C1 segment of cervical spinal cord (tissue), 14 donors: ENCODE data around the gene YTHDC1.
A peak's percentile ranks its signal among the peaks of the same experiment; 100 is the strongest.
"Not testable (repeated sequence)": the region's sequence is repeated elsewhere in the genome, so short reads cannot be mapped to it uniquely, and the experiment has no call there.

Experiments
- DNase-seq, 14 donors: peaks; one replicate each; lab custom pipeline; 2025; lab: John Stamatoyannopoulos, UW

Gene YTHDC1

GRCh38 chr4:68291256-68291655, 58.6 kb downstream of the YTHDC1 start:
- no peak for DNase-seq

DNA sequence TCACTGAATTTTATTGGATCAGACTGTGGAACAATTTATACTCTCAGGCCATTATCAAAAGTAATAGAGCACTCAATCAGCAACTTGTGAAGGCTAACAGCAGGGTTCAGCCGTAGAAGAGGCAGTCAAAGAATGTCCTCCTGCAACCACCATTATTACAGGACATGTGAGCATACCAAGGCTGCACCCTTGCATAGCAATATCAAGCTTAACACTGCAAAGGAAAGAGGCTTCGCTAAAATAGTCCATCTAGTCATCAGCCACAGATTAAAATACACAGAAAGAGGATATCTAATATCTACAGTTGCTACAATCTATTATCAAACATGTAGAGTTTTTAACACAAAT, 61.5 kb downstream of the YTHDC1 start:
- DNase-seq, result no peak

DNA sequence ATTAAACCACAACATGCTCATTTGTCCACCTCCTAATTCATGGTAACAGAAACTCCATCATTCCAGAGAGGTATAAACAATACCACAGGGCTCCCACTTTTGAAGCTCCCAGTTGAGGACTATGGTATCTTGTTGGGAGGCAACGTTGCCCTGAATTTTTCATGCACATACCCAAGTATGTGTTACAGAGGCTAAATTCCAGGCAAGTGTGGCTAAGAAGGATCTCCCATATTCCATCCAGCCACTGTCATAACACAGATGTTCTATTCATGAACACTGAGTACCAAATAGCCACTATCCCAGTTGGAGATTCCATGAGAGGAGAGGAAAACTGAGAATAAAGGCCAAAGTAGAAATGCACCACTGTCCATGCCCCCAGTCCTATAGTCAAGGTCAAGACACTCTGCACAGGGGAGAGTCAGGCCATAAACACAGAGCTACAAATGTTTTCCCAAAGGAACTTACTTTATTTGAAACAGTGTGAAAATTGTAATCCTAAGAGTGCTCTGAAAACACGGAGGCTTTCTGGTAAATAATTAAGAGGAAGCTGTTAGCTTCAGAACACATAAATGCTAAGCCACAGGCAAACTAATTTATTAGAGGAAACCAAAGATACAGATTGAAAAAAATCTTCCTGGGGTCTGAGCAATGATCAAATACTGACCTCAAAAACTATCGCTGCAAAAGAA, 62.0 kb downstream of the YTHDC1 start:
- no peak for DNase-seq

GRCh38 chr4:68283714-68284113, 66.2 kb downstream of the YTHDC1 start:
- DNase-seq, result no peak

GRCh38 chr4:68283095-68283494, 66.8 kb downstream of the YTHDC1 start:
- DNase-seq, result no peak

GRCh38 chr4:68281796-68282740, 67.8 kb downstream of the YTHDC1 start:
- DNase-seq, result not testable (repeated sequence)

GRCh38 chr4:68278029-68278428, 71.9 kb downstream of the YTHDC1 start:
- DNase-seq, result no peak

- DNase-seq, result no peak
These were observed 72.3 kb downstream of the YTHDC1 start for GRCh38 chr4:68277627-68278026.

DNA sequence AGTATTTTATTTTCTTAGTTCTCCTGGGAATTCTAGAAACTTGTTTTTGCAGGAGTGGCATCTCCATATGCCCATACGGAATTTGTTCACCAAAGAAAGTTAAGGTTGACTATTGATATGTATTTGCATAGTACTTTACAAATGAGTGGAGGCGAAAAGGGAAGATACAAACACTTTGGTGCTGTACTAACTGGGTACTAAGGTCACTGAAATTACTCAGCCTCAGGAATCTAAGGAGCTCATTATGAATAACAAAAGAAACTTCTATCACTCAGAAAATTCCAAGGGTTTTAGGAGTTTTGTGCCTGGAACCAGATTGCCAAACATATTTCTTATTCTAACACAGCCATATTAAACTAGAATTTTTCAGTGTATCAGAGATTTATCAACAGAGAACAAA, 77.0 kb downstream of the YTHDC1 start:
- DNase-seq, result no peak

DNA sequence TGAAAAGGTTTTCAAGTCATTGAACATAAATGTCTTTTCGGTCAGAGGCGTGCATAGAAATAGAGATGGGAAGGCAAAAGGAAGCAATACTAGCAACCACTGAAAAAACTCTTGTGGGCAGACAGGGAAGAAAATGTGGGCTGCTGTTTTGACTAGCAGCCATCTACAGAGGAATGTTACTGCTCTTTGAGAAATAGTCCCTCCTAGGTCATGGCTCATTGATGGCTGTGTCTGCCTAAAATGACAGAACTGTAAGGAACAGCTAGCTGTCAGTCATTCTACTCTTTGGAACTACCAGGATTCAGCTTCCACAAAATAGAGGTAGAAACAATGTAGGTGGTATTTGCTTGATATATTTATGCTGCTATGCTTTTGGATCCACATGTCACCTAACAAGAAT, 77.5 kb downstream of the YTHDC1 start:
- no peak for DNase-seq

DNA sequence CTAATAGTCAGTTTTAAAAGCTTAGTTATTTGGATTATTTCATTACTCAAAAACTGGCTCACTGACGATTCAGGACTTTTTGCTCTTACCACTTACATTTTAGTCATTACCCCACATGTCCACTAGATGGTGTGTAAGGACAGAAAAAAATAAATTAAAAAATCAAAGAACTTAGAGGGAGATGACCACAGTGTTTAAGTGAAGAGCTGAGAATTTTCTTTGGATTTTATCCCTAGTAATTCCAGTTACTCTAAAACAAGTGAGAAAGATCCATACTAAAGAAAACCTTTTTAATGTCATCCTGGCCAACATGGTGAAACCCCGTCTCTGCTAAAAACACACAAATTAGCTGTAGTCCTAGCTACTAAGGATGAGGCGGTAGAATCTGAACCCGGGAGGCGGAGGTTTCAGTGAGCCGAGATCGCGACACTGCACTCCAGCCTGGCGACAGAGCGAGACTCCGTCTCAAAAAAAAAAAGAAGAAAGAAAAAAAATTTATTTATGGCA, 78.0 kb downstream of the YTHDC1 start:
- peak in 3 of 14 donors; percentile 0 to 14 (median 7) for DNase-seq

- DNase-seq, result no peak
These were observed 82.4 kb downstream of the YTHDC1 start for GRCh38 chr4:68267433-68267944.

- DNase-seq, result no peak
These were observed 84.9 kb downstream of the YTHDC1 start for GRCh38 chr4:68264875-68265565.
